HL-60 (cell line): ENCODE results near the gene ADTRP.

Experiments used
- DNase-seq, 2 experiments: peaks; one replicate each; pipeline ENCODE4 v3.0.0-alpha.2; 2010 to 2020; ENCODE audit warnings: low read depth in 1 of 2, low spot score in 1 of 2
- H3K27ac ChIP-seq: fragments of 250-450 bp; sonication (Bioruptor Pico); replicated peaks from 2 replicates; pipeline ENCODE4 v1.5.1; 2020; ENCODE audit warnings: mild to moderate bottlenecking, moderate library complexity
- H3K27me3 ChIP-seq: fragments of 250-450 bp; sonication (Bioruptor Pico); 2 replicates; pipeline ENCODE4 v1.5.1; 2021; ENCODE audit warnings: mild to moderate bottlenecking, moderate library complexity; ENCODE audit not compliant: insufficient read depth, poor library complexity, severe bottlenecking
- H3K4me3 ChIP-seq: replicated peaks from 2 replicates; pipeline ENCODE4 v1.5.1; 2011; ENCODE audit warnings: mild to moderate bottlenecking, control low read depth, low read length; ENCODE audit not compliant: insufficient read depth
- GABPA ChIP-seq: IDR thresholded peaks from 2 replicates; pipeline ENCODE4 v1.6.1; 2012; ENCODE audit warnings: low read depth
- POLR2AphosphoS5 ChIP-seq: IDR thresholded peaks from 2 replicates; pipeline ENCODE4 v1.6.1; 2012; ENCODE audit warnings: low read depth
- SPI1 ChIP-seq: IDR thresholded peaks from 2 replicates; pipeline ENCODE4 v1.6.1; 2012; ENCODE audit warnings: low read depth, mild to moderate bottlenecking, borderline replicate concordance
- TF ChIP-seq, protein P1 (sequence below): IDR thresholded peaks from 2 replicates; pipeline ENCODE4 v1.6.1; 2012; ENCODE audit warnings: low read depth; ENCODE audit not compliant: insufficient replicate concordance
- TF ChIP-seq, protein P2 (sequence below): IDR thresholded peaks from one replicate; pipeline ENCODE4 v1.5.1; 2011; ENCODE audit warnings: low read length, control low read depth, inconsistent platforms; ENCODE audit not compliant: insufficient read depth

Gene ADTRP

DNA sequence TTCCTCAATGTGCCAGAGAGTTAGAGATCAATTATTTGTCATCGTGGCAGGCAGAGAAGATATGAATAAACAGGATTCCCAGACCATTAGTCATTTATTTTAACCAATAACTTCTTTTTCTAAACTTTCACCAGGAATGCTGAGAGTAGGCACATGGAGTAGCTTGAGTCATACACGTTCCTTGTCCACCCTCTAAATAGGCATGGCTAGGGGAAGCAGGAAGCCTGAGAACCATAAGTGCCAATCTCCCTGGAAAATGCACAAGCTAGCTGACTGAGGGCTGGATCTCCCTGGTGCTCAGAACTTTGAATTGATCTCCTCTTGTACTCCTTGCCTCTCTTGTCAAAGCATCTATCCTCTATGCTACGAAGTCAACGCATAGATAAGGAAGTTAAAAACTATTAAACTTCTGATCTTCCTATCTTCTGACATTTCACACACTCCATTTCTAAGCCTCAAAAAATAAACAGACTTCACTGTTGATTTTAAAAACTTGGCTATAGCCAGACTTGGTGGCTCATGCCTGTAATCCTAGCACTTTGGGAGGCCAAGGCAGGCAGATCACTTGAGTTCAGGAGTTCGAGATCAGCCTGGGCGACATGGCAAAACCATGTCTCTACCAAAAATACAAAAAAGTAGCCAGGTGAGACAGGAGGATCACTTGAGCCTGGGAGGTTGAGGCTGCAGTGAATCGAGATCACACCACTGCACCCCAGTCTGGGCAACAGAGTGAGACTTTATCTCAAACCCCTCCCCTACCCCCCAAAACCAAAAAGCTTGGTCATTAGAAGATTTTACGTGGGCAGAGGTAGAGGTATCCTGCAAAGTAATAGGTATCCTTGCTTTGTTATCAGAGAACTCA lies 11.8 kb downstream of the ADTRP start:
- H3K27ac ChIP-seq, result no peak overlapping the region
- H3K27me3 ChIP-seq, result no peaks in the 10 kb centered on the region
- H3K4me3 ChIP-seq, result no peak overlapping the region
- TF ChIP-seq GABPA (no peak), SPI1 (no peak), POLR2AphosphoS5 (no peak)
- TF ChIP-seq, protein P1, sequence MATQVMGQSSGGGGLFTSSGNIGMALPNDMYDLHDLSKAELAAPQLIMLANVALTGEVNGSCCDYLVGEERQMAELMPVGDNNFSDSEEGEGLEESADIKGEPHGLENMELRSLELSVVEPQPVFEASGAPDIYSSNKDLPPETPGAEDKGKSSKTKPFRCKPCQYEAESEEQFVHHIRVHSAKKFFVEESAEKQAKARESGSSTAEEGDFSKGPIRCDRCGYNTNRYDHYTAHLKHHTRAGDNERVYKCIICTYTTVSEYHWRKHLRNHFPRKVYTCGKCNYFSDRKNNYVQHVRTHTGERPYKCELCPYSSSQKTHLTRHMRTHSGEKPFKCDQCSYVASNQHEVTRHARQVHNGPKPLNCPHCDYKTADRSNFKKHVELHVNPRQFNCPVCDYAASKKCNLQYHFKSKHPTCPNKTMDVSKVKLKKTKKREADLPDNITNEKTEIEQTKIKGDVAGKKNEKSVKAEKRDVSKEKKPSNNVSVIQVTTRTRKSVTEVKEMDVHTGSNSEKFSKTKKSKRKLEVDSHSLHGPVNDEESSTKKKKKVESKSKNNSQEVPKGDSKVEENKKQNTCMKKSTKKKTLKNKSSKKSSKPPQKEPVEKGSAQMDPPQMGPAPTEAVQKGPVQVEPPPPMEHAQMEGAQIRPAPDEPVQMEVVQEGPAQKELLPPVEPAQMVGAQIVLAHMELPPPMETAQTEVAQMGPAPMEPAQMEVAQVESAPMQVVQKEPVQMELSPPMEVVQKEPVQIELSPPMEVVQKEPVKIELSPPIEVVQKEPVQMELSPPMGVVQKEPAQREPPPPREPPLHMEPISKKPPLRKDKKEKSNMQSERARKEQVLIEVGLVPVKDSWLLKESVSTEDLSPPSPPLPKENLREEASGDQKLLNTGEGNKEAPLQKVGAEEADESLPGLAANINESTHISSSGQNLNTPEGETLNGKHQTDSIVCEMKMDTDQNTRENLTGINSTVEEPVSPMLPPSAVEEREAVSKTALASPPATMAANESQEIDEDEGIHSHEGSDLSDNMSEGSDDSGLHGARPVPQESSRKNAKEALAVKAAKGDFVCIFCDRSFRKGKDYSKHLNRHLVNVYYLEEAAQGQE, result no peak
- TF ChIP-seq, protein P2, sequence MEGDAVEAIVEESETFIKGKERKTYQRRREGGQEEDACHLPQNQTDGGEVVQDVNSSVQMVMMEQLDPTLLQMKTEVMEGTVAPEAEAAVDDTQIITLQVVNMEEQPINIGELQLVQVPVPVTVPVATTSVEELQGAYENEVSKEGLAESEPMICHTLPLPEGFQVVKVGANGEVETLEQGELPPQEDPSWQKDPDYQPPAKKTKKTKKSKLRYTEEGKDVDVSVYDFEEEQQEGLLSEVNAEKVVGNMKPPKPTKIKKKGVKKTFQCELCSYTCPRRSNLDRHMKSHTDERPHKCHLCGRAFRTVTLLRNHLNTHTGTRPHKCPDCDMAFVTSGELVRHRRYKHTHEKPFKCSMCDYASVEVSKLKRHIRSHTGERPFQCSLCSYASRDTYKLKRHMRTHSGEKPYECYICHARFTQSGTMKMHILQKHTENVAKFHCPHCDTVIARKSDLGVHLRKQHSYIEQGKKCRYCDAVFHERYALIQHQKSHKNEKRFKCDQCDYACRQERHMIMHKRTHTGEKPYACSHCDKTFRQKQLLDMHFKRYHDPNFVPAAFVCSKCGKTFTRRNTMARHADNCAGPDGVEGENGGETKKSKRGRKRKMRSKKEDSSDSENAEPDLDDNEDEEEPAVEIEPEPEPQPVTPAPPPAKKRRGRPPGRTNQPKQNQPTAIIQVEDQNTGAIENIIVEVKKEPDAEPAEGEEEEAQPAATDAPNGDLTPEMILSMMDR, result no peak
- DNase-seq, result no peak

DNA sequence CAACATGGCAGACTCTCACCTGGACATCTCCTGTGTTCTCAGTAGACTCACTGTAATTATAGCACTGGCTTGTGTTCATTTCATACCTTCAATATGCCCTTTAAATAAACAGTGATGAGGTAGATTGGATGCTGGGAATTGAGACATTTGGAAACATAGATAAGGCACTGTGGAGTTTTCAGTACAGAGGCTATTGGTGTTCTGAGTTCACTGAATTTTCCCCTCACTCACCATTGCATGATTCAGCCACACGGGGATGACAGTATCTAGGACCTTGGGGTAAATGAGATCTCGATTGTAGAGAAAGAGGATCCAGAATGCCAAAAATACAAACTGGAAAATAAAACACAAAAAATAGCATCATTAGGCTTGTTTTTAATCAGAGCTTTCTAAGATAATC lies 12.6 kb downstream of the ADTRP start:
- Histone ChIP-seq H3K4me3 (no peak overlapping the region), H3K27ac (no peak overlapping the region), H3K27me3 (no peaks in the 10 kb centered on the region)
- DNase-seq, result no peak
- no peak for TF ChIP-seq SPI1
- TF ChIP-seq POLR2AphosphoS5, result no peak
- TF ChIP-seq, protein P1, result no peak
- TF ChIP-seq, protein P2, result no peak
- TF ChIP-seq GABPA, result no peak

DNA sequence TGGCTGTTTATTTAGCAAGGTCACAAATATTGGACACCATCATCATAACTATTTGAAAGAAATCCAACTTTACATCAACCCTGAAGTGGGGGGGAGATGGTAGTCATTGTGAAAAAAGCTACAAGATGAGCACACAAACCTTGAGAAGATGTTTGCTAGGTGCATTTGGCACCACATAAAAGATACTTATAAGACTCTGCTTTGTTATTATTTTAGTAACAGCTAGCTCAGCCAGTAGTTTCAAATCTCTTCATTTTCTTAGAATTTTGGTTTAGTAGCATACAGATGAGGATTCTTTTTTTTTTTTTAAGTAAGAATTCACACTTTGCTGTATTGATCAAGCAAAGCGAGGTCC lies 14.4 kb downstream of the ADTRP start:
- Histone ChIP-seq H3K4me3 (no peak overlapping the region), H3K27me3 (no peaks in the 10 kb centered on the region), H3K27ac (no peak overlapping the region)
- DNase-seq, result no peak
- TF ChIP-seq SPI1, result no peak

GRCh38 chr6:11763460-11764249 lies 14.9 kb downstream of the ADTRP start:
- TF ChIP-seq, protein P1, result no peak
- TF ChIP-seq GABPA (no peak), POLR2AphosphoS5 (no peak), SPI1 (no peak)
- TF ChIP-seq, protein P2, result no peak
- Histone ChIP-seq H3K27ac (no peak overlapping the region), H3K27me3 (no peaks in the 10 kb centered on the region), H3K4me3 (no peak overlapping the region)
- no peak for DNase-seq
